NB4 (cell line): ENCODE measurements around the gene DGKQ.

Source experiments
- DNase-seq: peaks from one replicate; pipeline ENCODE4 v3.0.0; 2010; ENCODE audit warnings: low read depth
- H3K4me3 ChIP-seq: one replicate; pipeline ENCODE4 v1.5.1; 2011; ENCODE audit warnings: mild to moderate bottlenecking, low read depth, low read length, moderate library complexity
- MYC ChIP-seq: IDR thresholded peaks from 2 replicates; pipeline ENCODE4 v1.6.1; 2011; ENCODE audit warnings: low read depth, low read length
- POLR2A ChIP-seq: IDR thresholded peaks from 2 replicates; pipeline ENCODE4 v1.6.1; 2011; ENCODE audit warnings: mild to moderate bottlenecking; ENCODE audit not compliant: insufficient read length; ENCODE audit errors: extremely low read depth
- TF ChIP-seq, protein P1 (sequence below): IDR thresholded peaks from 2 replicates; pipeline ENCODE4 v1.6.1; 2011; ENCODE audit warnings: low read depth, low read length
- TF ChIP-seq, protein P2 (sequence below): IDR thresholded peaks from one replicate; pipeline ENCODE4 v1.5.1; 2012; ENCODE audit warnings: low read depth, low read length

Gene DGKQ

DNA sequence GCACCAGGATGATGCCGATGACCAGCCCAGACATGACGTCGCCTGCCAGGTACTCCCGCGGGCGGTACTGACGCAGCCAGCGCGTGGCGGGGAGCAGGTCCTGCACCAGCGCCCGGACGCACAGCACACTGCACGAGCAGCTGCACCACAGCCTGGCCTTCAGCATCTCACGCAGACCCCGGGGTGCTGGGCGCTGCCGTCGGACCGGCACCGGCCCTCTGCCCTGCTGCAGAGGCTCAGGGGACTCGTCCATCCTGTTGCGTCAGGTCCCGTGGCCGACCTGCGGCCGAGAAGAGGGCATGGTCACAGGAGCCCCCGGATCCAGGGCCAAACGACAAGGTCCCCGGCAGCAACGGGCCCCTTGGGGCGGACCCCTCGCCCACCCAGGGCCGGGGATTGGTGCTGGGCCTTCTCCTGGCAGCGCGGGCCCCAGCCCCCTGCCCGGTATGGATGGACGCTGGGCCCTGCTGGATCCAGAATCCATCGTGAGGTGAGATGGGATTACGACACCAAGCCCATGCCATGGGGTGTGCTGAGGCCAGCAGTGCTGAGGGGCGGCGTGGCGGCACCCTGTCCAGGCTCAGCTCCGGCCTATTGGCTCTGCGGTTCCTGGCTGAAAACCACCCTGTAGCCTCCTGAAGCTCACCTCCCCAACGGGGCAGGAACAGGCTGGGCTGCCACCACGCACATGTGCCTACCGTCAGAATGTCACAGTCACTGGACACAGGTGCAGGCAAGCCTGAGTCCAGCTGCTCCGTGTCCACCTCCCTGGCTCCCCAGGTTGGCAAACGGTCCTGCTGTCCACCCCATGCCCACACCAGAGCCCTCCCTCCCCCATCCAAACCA lies 18.3 kb upstream of the DGKQ start:
- TF ChIP-seq, protein P1, sequence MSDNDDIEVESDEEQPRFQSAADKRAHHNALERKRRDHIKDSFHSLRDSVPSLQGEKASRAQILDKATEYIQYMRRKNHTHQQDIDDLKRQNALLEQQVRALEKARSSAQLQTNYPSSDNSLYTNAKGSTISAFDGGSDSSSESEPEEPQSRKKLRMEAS, result no peak
- TF ChIP-seq, protein P2, sequence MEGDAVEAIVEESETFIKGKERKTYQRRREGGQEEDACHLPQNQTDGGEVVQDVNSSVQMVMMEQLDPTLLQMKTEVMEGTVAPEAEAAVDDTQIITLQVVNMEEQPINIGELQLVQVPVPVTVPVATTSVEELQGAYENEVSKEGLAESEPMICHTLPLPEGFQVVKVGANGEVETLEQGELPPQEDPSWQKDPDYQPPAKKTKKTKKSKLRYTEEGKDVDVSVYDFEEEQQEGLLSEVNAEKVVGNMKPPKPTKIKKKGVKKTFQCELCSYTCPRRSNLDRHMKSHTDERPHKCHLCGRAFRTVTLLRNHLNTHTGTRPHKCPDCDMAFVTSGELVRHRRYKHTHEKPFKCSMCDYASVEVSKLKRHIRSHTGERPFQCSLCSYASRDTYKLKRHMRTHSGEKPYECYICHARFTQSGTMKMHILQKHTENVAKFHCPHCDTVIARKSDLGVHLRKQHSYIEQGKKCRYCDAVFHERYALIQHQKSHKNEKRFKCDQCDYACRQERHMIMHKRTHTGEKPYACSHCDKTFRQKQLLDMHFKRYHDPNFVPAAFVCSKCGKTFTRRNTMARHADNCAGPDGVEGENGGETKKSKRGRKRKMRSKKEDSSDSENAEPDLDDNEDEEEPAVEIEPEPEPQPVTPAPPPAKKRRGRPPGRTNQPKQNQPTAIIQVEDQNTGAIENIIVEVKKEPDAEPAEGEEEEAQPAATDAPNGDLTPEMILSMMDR, result no peak
- TF ChIP-seq MYC (no peak), POLR2A (no peak)
- no peak overlapping the region for H3K4me3 ChIP-seq
- DNase-seq, result no peak

DNA sequence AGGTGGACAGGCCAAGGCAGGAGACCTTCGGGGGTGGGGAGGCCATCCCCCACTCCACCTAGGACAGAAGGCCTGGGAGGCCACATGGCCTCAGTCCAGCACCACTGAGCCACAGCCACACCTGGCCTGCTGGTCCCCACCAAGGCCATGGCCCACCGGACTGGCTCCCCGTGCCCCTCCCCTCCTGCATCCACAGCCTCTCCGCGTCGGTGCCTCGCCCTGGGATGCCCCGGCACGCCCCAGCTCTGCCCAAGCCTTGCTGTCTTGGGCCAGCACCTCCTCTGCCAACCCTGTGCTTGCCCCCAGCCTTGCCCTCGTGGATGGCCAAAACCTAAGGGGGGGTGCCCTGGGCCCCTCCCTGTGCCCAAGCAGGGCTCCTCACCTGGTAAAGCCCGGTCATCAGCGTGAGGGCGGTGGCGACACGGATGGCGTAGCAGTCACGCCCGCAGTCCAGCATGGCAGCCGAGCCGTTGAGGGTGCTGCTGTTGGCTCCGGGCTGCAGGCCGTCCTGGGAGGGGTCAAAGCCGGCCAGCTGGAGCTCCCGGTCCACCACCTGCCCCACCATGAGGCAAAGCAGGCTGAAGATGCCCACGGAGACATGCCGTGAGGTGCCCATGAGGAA lies 17.5 kb upstream of the DGKQ start:
- no peak for TF ChIP-seq POLR2A
- TF ChIP-seq MYC, result no peak
- TF ChIP-seq, protein P2, result no peak
- TF ChIP-seq, protein P1, result no peak
- no peak for DNase-seq

DNA sequence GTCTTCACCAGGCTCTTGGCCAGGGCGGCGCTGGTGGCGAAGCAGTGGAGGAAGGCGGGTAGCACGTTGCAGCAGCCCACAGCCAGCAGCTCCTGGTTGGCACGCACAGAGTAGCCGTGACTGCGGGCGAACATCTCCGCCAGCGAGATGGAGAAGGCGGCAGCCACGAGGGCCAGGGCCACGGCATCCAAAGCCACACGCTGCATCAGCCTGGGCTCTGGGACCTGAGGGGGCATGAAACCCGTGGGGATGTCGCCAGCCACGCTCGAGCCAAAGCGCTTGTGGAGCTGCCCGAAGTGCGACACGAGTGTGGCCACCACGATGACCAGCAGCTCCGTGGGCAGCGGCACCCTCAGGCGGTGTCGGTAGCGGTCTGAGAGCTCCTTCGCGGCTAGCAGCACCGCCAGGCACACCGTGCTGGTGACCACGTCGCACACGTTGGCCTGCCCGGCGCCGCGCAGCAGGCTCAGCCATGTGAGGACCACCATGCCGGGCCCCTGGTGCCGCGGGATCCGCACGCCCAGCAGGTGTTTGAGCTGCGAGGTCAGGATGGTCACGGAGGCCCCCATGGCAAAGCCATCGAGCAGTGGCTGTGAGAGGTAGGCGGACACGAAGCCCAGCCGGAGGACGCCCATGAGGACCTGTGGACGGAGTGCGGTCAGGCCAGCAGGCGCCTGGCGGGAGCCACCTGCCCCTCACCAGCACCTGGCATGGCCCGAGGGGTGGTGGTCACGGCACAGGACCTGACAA lies 16.5 kb upstream of the DGKQ start:
- TF ChIP-seq, protein P1, result no peak
- TF ChIP-seq POLR2A (no peak), MYC (no peak)
- TF ChIP-seq, protein P2, result no peak
- DNase-seq, result no peak
- H3K4me3 ChIP-seq, result no peak overlapping the region

More for the DNA sequence above, 17.5 kb upstream of the DGKQ start:
- no peak overlapping the region for H3K4me3 ChIP-seq

DNA sequence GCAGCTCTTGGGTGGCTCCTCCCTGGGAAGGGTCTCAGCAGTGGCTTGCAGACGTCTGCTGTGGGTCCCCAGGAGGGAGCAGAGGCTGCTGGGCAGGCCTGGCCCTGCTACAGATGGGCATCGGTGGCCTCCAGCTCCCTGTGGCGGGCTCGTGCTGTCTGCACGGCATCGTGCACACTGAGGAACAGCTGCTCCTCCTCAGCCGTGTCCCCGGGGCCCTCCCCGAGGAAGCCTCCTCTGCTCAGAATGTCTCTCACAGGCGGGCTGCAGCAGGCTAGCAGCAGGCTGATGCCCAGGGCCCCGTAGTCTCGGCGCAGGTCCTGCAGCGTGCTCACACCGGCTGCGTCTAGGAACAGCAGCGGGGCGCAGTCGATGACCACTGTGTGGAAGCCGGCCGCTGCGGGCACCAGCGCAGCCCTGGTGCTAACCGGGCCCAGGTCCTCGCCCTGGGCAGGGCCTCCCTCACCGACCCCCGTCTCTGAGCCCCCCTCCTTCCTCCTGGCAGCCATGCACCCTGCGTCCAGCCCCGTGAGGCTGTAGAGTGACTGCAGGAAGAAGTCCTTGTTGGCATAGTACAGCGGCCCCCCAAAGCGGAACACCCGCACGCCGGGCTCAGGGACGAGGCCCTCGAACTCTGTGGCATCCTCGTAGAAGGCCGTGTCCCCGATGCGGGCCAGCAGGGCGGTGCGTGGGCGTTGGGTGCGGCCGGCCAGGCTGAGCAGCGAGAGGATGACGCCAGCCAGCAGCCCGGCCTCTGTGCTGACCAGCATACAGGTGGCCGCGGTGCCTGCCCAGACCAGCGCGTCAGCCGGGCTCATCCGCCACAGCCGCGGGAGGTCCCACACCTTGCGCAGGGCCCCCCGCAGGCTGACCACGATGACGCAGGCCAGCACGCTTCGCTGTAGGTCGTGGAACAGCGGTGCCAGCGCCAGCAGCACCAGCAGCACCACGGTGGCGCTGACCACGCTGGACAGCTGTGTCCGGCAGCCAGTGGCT lies 15.7 kb upstream of the DGKQ start:
- TF ChIP-seq, protein P2, result no peak
- TF ChIP-seq, protein P1, result no peak
- no peak for TF ChIP-seq MYC
- H3K4me3 ChIP-seq, result no peak overlapping the region
- DNase-seq, result no peak
